Vagina (tissue), 2 donors: ENCODE results near the gene NMT1. TPM values are rescaled to one million over a fixed set of nuclear protein-coding genes. Genes with fewer than 3 reads are reported as not detected.
A peak's percentile ranks its signal among the peaks of the same experiment; 100 is the strongest.

ENCODE experiments used
- DNase-seq, 2 donors: peaks; one replicate each; pipeline ENCODE4 v3.0.0-alpha.2; 2017; ENCODE audit errors: extremely low spot score in 2 of 2
- H3K27ac ChIP-seq: fragments of 200-600 bp; sonication (generic); one replicate; pipeline ENCODE4 v1.5.1; 2019
- H3K27me3 ChIP-seq: fragments of 200-600 bp; sonication (generic); one replicate; pipeline ENCODE4 v1.5.1; 2019
- H3K36me3 ChIP-seq, 2 donors: fragments of 200-600 bp; sonication (generic); one replicate each; pipeline ENCODE4 v1.5.1; 2017 to 2019
- H3K4me1 ChIP-seq: fragments of 200-600 bp; sonication (generic); one replicate; pipeline ENCODE4 v1.5.1; 2019
- H3K4me3 ChIP-seq, 2 donors: fragments of 200-600 bp; sonication (generic); 1 replicate in 1 of 2; 2 replicates in 1 of 2; pipeline ENCODE4 v1.5.1; 2016 to 2019
- H3K9me3 ChIP-seq: fragments of 200-600 bp; sonication (generic); one replicate; pipeline ENCODE4 v1.5.1; 2019
- CTCF ChIP-seq, 3 experiments: fragments of 450-650 bp in 2 of 3; fragments of 200-600 bp in 1 of 3; sonication (generic) in 1 of 3; IDR thresholded peaks; one replicate each; pipeline ENCODE4 v1.5.1; 2017 to 2019; ENCODE audit warnings: antibody characterized with exemption in 3 of 3, mild to moderate bottlenecking in 2 of 3, moderate library complexity in 2 of 3
- POLR2A ChIP-seq, 2 donors: fragments of 450-650 bp; IDR thresholded peaks; one replicate each; pipeline ENCODE4 v1.6.1; 2017; ENCODE audit warnings: antibody characterized with exemption in 2 of 2, mild to moderate bottlenecking in 2 of 2, moderate library complexity in 2 of 2
- POLR2AphosphoS5 ChIP-seq, 2 donors: sonication (generic); formaldehyde crosslinking; IDR thresholded peaks; one replicate each; pipeline ENCODE4 v1.9.0; 2017; ENCODE audit warnings: antibody characterized with exemption in 2 of 2, mild to moderate bottlenecking in 2 of 2, low read depth in 1 of 2; ENCODE audit not compliant: insufficient read depth in 1 of 2
- intact Hi-C: fragments of 100-400 bp; cut with DNase I; formaldehyde crosslinking; loops from one replicate; pipeline ENCODE4 v1.15.1; 2023
- total RNA-seq: library from RNA; depleted of rRNA; stranded (reverse); fragments of >200 nt; gene quantifications from one replicate; pipeline ENCODE4 v1.2.3, GENCODE V29; 2016

Gene NMT1
- total RNA-seq, 1 donor from 2014 or later: 49.4 TPM

- Histone ChIP-seq H3K27me3 (no peaks in the 10 kb centered on the region), H3K4me1 (peaks cover 53% of the 10 kb centered on the region), H3K36me3 (no peaks in the 10 kb centered on the region), H3K27ac (peak overlapping the region; percentile 99), H3K9me3 (no peaks in the 10 kb centered on the region), H3K4me3 (peak overlapping the region; percentile 68 to 78)
- TF ChIP-seq POLR2AphosphoS5 (IDR thresholded peaks at IDR 0.05; ENCODE audit: insufficient read depth in 1 of 2, low read depth in 1 of 2) (peak in 1 of 2 donors; percentile 54), POLR2A (IDR thresholded peaks at IDR 0.05) (no peak)
- peak in 1 of 2 donors; percentile 96 for DNase-seq
- intact Hi-C loops: loop anchor here (10.0 kb wide), 1 partner anchor 168 kb away; the partner anchor contains the start of gene MAP3K14
Observed at GRCh38 chr17:45146890-45147580, 85.9 kb downstream of the NMT1 start.

DNA sequence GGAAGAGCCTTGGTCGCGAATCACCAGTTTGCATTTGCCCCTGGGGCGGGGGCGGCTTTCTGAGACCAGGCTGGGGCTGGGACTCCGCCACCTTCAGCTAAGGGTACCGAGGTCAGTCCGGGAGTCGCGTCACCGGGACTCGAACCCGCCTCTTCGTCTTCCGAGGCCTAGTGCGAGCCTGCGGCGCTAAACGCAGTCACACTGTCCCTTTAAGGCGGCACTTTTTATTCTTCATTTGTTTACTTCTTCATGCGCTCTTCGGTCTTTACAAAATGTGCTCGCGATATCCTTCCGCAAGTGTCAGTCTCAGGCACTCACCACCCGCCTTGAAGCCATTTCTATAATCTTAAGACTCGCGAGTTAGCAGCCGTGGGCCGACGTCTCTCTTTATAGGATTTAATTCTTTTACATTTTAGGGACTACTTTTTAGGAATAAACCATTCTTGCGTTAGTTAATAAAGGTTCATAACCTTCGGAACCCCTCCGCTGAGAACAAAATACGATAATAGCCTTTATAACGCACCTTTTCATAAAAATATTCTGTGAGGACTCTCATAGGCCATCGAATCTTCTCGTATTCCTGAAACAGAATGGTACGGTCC, 86.6 kb downstream of the NMT1 start:
- Histone ChIP-seq H3K9me3 (no peaks in the 10 kb centered on the region), H3K4me1 (peaks cover 60% of the 10 kb centered on the region), H3K4me3 (peak overlapping the region; percentile 68 to 78), H3K36me3 (no peaks in the 10 kb centered on the region), H3K27ac (peak overlapping the region; percentile 99), H3K27me3 (no peaks in the 10 kb centered on the region)
- TF ChIP-seq POLR2AphosphoS5 (IDR thresholded peaks at IDR 0.05; ENCODE audit: insufficient read depth in 1 of 2, low read depth in 1 of 2) (peak in 1 of 2 donors; percentile 86), POLR2A (IDR thresholded peaks at IDR 0.05) (no peak), CTCF (IDR thresholded peaks at IDR 0.05) (peak in 1 of 3 experiments; percentile 27)
- no peak for DNase-seq
- intact Hi-C loops: loop anchor here (1.0 to 10.0 kb wide), 2 partner anchors 14 to 167 kb away; partner anchors contain the start of genes HEXIM2 and MAP3K14

DNA sequence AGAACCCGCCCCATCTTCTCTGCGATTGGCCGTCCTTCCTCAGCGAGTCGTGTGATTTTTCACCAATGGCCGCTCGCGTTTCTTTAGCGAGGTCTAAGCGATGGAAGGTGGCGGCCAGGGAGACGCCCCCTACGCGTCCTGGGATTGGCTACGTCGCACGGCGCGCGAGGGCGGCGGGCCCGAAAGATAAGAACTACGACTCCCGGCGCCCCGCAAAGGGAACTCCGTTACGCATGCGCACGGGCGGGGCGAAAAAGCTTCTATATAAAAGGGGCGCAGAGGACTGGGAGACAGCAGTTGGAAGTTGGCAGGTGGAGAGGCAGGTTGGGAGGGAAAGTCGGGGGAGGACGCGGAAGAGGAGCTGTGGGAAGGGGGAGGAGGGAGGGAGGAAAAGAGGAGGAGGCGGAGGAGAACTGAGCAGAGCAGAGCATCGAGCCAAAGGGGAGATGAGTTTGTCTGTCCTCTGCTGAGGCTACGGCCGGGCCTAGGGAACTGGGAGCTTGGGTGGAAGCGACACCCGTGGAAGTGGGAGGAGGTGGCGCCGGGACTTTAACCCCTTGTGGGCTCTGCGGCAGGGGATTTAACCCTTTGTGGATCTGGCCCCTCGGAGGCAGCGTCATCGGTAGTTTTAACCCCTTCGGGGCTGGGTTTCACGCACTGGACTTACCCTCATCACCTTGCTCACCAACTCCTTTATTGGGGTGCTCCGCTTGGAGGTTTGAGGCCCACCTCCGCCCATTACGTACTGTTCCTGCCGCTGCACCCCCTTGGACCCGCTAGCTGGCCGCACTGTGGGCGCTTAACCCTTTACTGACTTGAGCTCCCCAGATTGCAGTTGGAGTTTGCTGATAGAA, 87.3 kb downstream of the NMT1 start, which contains the start of gene HEXIM1:
Gene HEXIM1 (plus strand): TSS at position 293 of the 854 bp plus-strand sequence. CDS start 716 bp downstream, outside the sequence.
- no peaks in the 10 kb centered on the region for H3K27me3 ChIP-seq
- H3K36me3 ChIP-seq: no peaks in the 10 kb centered on the region
- TF ChIP-seq POLR2A (IDR thresholded peaks at IDR 0.05): peak in 1 of 2 donors; percentile 99
- TF ChIP-seq POLR2AphosphoS5 (IDR thresholded peaks at IDR 0.05; ENCODE audit: insufficient read depth in 1 of 2, low read depth in 1 of 2): peak; percentile 92 to 99
- TF ChIP-seq CTCF (IDR thresholded peaks at IDR 0.05): no peak
- intact Hi-C loops: loop anchor here (1.0 to 10.0 kb wide), 2 partner anchors 13 to 166 kb away; partner anchors contain the start of genes HEXIM2 and MAP3K14
- H3K27ac ChIP-seq: peak within 1 kb of the TSS; percentile 99
- H3K9me3 ChIP-seq: no peaks in the 10 kb centered on the region
- H3K4me1 ChIP-seq: peaks cover 59% of the 10 kb centered on the region
- peak; percentile 97 to 100 for DNase-seq
- peak within 1 kb of the TSS; percentile 68 to 78 for H3K4me3 ChIP-seq

DNA sequence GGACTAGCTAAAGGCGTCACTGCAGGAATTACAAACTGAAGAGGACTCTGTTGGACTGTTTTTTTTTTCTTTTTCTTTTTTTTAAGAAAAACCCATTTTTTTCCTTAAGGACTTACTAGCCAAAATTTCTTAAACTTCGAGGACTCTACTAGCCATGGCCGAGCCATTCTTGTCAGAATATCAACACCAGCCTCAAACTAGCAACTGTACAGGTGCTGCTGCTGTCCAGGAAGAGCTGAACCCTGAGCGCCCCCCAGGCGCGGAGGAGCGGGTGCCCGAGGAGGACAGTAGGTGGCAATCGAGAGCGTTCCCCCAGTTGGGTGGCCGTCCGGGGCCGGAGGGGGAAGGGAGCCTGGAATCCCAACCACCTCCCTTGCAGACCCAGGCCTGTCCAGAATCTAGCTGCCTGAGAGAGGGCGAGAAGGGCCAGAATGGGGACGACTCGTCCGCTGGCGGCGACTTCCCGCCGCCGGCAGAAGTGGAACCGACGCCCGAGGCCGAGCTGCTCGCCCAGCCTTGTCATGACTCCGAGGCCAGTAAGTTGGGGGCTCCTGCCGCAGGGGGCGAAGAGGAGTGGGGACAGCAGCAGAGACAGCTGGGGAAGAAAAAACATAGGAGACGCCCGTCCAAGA, 88.0 kb downstream of the NMT1 start:
- peak in 1 of 2 donors; percentile 95 for DNase-seq
- H3K27me3 ChIP-seq: no peaks in the 10 kb centered on the region
- TF ChIP-seq POLR2A (IDR thresholded peaks at IDR 0.05): peak in 1 of 2 donors; percentile 35
- peak; percentile 43 to 51 for TF ChIP-seq POLR2AphosphoS5 (IDR thresholded peaks at IDR 0.05; ENCODE audit: insufficient read depth in 1 of 2, low read depth in 1 of 2)
- TF ChIP-seq CTCF (IDR thresholded peaks at IDR 0.05): peak; percentile 16 to 72 (median 55)
- peaks cover 62% of the 10 kb centered on the region for H3K4me1 ChIP-seq
- intact Hi-C loops: loop anchor here (10.0 kb wide), 1 partner anchor 166 kb away; the partner anchor contains the start of gene MAP3K14
- peak overlapping the region; percentile 98 for H3K27ac ChIP-seq
- H3K4me3 ChIP-seq: peak overlapping the region; percentile 65 to 68
- no peaks in the 10 kb centered on the region for H3K36me3 ChIP-seq
- no peaks in the 10 kb centered on the region for H3K9me3 ChIP-seq
